Posterior vena cava (tissue), 2 donors: ENCODE data around the gene TMEM72. TPM values are rescaled to one million over a fixed set of nuclear protein-coding genes. Genes with fewer than 3 reads are reported as not detected.

Source experiments
- DNase-seq: peaks from one replicate; pipeline ENCODE4 v3.0.0-alpha.2; 2020; ENCODE audit warnings: low spot score
- intact Hi-C, 2 donors: fragments of 100-400 bp; cut with DNase I; formaldehyde crosslinking; loops; one replicate each; pipeline versions ENCODE4 v1.14.1 to v1.14.2; 2022 to 2023
- total RNA-seq, 2 donors: library from RNA; stranded (reverse); fragmentation: NEBNext Ultra II Directional; extraction: Animal tissue kit (Norgen Biotek cat#: 25700); gene quantifications; one replicate each; pipeline ENCODE4 v1.2.1, GENCODE V29; 2021
- donor health status: DM: yes; HTN: yes; CAD: no.
- donor health status: DM: yes; HTN: yes; CAD: no.

TMEM72 gene
- total RNA-seq, 2 donors from 2014 or later = not detected

DNA sequence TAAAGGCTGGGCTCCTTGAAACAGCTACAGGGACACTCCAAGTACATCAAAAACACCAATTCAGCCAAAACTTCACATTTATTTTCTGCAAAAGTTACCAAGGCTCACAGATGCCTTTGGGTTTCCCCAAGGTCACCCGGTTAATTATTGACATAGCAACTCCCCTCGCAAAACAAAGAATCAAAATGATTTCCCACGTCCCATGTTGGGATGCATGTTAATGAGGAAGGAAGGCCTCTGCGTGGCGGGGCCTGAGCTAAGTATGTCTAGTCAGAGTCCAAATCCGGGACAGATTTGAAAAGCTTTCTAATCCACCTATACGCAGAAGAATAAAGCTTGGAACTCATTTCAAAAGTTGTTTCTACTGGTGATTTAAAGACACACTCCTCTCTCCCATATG is 535 bp upstream of the TMEM72 start:
- DNase-seq = peak; percentile 6
- intact Hi-C loops = no loop called here

DNA sequence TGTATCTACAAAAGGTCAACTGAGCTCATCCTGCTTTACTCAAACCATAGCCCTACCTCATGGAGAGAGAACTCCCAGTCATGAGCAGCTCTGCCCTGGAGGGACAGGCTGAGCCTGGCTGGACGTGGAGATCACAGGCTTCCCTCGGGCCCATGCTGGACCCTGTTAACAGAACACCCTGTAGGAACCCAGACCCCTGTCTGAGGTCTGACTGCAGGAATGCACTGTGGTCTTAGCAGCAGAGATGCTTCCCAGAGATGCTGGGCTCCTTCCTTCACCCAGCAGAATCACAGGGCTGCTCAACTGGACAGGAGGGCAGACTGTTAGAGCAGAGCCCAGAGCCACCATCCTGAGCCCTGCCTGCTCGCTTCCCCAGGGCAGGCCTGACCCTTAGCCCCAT is 814 bp downstream of the TMEM72 start:
- intact Hi-C loops = no loop called here
- DNase-seq = peak; percentile 64

DNA sequence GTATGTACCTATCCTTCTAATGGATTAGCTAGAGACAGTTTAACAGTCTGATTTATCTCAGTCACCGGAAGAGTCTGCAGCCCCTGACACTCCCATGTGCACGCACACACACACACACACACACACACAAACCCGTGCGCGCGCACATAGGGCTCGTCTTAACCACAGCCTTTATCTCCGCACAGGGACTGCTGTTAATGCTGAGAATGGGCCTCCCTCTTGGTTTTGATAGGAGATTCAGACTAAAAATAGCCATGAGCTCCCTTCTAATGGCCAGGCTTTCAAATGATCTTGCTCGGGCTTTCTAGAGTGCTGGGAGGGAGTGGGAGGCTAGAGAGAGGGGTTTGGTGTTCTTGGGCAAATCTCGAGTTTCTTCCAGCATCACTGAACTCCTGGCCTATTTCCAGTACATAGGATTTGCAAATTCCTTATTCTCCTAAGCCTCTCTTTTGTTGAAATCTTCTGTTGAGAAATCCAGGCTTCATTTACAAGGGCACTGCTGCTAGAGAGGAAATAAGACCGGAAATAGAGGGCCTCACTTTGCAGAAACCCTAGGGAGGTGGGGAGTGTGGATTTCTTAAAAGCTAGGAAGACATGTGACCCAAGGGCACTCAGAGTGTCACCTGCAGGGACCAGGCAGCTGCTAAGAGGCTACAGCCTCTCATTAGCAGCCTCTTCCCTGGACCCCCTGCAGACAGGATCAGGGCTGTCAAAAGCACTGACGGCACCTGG is 2.4 kb downstream of the TMEM72 start:
- peak; percentile 81 for DNase-seq
- intact Hi-C loops = no loop called here

DNA sequence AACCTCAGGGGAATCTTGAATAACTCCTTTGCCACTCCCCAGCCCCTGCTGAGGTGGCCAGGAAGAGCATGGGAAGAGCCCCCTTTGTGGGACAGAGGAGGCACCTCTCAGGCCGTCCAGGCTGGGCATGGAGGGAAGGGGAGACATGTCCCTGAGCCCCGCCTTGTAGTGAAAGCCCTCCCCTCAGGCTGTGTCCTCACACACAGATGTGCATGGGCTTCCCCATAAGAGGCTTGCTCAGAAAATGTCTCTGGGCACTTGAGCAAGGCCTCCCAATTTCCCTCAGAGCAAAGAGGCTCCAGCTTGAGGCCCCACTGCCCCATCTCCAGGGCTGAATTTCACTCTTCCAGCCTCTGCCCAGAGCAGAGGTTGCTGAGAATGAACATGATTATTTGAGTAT is 3.8 kb downstream of the TMEM72 start:
- peak; percentile 35 for DNase-seq
- intact Hi-C loops = no loop called here

DNA sequence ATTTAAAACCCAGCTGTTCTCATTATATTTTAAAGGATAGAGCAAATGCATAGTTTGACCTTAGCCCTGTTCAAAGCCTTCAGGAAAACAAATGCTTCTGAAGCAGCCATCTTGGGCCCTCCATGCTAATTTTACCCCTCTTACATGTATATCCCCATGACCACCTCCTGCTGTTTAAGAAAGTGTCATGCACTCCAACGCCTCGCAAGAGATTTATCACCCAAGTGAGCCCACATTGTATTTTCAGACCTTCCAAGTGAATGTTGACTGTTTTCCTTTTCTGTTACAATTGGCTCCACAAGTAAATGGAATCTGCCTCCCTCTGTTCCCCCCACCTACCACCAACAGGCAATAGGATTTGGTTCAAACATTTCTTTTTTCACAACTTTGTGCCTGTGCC is 5.3 kb downstream of the TMEM72 start:
- DNase-seq = peak; percentile 3

DNA sequence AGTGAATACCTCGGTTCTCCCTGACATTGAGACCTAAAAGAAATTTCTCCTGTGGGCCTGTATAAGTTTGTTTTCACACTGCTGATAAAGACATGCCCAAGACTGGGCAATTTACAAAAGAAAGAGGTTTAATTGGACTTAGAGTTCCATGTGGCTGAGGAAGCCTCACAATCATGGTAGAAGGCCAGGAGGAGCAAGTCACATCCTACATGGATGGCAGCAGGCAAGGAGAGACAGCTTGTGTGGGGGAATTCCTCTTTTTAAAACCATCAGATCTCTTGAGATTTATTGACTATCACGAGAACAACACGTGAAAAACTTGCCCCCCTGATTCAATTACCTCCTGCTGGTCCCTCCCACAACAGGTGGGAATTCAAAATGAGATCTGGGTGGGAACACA is 6.7 kb downstream of the TMEM72 start:
- intact Hi-C loops = no loop called here
- DNase-seq = no peak

More for the DNA sequence above, 5.3 kb downstream of the TMEM72 start:
- intact Hi-C loops = no loop called here

DNA sequence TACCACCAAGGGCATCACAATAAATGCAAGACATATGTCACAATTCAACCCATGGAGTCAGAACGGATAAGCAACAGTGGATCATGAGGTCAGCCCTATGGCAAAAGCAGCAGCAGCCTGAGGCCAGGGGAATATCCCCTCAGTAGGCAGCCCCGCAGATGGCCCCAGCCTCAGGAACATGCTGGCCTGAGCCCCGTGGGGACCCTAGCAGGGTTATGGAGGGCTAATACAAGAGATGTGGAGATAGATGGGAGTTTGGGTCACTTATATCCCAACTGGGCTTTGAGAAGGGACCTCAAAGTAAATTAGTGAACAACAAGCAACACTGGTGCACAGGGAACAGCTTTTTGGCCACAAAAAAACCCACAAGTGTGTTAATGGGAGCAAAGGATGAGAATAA is 9.1 kb downstream of the TMEM72 start:
- peak; percentile 65 for DNase-seq
- intact Hi-C loops = no loop called here

DNA sequence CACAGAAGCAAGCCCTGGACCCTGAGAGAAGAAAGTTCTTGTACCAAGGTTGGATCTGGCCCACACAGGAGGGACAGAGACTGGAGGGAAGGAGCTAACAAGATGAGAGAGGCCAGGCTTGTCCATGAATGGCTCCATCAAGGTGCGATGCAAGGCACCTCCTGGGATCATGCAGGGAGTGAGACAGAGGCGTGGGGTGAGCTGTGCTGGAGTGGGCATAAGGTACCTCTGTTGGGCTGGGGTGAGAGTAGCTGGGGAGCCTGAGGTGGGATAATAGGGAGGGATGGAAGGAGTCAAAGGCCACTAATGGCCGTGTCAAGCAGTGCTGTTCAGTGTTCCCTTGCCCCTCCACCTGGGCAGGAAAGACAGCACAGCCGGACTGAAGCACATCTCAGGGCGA is 9.9 kb downstream of the TMEM72 start:
- intact Hi-C loops = no loop called here
- DNase-seq = no peak

DNA sequence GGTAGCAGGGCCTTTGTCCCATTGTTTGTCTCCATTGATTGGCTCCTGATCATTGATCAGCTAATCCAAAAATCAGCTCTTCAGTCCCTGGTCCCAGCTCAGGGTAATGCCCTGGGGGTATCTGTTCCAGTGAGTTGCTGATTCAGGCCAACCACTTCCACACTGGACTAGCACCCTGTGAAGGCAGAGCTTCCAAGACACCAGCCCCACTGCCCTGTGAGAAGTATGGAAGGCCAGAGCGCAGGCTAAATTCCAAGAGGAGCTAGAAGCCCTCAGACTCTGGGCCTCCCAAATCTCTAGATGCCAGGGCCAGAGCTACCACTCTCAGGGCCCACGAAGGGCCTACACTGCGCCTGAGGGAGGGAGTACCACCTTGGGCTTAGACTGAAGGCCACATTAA is 10.4 kb downstream of the TMEM72 start:
- intact Hi-C loops = no loop called here
- no peak for DNase-seq

DNA sequence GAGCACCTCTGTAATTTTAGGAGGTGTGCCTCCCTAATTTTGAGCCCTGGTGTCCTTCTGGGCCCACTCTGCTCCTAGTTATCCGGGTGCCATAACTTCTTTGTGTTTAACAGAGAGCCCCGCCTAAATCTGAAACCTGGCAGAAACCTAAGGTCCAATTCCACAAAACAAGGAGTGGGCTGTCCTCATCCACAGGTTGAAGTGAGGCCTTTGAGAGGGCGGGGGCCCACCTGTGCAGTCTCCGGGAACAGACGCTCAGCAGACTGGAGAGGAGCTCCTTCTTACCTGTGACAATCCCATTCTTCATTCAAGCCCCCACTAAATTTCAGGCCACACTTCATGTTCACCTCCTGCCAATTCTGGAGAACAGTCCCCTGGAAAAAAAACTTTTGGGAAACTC is 10.9 kb downstream of the TMEM72 start:
- no peak for DNase-seq
- intact Hi-C loops = loop anchor here in 1 of 2 donors (2.0 kb wide), 1 partner anchor 19 kb away; no protein-coding TSS in a partner anchor

DNA sequence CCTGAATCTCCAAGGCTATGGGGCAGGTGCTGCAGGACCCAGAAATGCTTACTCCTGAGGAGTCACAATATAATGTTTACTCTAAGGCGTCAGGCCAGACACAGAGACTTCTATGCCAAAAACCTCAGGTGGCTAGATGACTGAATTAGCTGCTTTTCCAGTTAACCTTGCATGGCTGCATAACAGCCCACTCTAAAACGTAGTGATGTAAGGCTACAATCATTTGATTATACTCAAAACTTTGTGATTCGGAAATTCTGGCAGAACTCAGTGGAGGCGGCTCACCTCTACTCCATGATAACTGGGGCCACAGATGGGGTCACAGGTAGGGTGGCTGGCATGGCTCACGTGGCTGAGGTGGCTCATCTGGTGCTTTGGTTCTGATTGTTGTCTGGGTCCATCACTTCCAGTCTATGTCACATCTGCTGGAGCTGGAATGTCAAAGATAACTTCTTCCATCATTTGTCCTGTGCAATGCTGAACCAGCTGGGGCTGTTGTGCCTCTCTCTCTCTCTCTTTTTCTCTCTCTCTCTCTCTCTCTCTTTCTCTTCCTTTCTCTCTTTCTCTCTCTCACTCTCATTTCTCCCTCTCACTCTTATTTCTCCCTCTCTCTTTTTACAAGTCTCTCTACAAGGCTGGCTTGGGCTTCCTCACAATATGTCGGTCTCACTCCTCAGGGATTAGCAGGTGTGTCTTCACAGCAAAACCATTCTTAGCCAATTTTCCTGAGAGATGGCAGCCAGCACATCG is 11.8 kb downstream of the TMEM72 start:
- intact Hi-C loops = loop anchor here in 1 of 2 donors (2.0 kb wide), 1 partner anchor 20 kb away; no protein-coding TSS in a partner anchor
- DNase-seq = no peak

DNA sequence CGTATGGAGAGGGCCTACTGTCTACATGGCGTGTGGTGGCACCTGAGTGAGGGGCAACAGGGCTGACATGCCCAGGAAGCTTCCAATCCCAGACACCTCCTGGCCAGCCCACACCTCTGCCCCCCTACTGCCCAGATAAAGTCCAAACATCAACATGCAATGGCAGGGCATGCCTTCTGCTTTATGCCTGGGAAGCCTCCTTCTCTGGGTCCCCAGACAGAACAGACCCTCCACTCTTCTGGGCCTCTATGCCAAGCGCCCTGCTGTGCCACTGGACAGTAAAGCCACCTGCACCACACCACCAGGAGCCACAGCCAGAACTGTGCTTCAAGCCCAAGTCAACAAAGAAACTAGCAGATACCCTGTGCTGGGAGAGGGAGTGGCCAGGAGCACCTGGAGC is 12.5 kb downstream of the TMEM72 start:
- DNase-seq = no peak
- intact Hi-C loops = loop anchor here in 1 of 2 donors (2.0 kb wide), 1 partner anchor 21 kb away; no protein-coding TSS in a partner anchor

DNA sequence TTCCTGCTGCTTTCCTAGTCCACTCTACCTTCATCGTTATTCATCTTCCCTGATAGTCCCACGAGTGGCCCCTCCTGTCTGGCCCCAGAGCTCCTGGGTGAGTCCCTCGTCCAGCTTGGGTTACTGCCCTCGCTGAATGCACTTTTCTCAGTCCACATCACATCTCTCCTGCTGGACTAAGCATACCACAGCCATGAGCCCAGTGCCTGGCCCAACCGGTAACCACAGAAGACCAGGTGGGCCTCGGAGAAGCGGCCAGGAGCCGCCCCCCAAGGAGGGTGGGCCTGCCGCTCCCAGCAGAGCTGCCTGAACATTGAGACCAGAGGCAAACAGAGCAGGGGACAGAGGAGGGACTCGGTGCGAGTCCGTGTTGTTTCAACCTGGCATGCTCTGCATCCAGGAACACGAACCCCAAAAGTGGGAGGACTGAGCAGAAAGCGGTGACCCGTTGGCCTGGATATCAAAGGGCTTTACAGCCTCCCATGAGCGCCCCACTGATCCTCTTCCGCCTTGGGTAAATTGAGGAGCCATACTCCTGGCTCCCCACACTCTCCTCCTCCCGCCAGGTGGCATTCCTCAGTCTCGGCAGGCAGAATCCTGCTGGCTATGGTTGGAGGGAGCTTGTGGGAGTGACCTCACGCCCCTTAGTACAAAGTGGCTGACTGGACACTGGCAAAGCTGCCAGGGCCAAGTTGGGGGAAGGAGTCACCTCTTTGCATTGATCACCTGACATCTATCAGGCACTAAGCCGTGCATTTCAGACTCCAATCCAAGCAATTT is 13.3 kb downstream of the TMEM72 start:
- intact Hi-C loops = no loop called here
- DNase-seq = no peak

DNA sequence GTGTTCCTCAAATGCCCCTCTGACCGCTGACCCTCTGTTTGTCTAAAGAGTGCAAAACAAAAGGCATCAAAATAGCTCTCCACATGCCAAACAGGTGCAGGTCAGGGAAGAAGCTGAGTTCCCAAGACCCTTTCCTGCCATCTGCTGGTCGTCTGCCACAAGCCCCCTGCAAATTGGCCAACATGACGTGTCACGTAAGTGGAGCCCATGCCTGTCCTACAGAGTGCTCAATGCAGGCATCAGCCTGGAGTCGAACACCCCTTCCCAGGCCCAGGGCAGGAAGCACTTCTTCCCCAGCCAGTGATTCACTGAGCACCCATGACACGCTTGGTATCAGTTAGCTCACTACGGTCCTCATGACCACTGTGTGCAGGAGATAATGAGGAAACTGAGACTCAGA is 14.1 kb downstream of the TMEM72 start:
- intact Hi-C loops = no loop called here
- no peak for DNase-seq

DNA sequence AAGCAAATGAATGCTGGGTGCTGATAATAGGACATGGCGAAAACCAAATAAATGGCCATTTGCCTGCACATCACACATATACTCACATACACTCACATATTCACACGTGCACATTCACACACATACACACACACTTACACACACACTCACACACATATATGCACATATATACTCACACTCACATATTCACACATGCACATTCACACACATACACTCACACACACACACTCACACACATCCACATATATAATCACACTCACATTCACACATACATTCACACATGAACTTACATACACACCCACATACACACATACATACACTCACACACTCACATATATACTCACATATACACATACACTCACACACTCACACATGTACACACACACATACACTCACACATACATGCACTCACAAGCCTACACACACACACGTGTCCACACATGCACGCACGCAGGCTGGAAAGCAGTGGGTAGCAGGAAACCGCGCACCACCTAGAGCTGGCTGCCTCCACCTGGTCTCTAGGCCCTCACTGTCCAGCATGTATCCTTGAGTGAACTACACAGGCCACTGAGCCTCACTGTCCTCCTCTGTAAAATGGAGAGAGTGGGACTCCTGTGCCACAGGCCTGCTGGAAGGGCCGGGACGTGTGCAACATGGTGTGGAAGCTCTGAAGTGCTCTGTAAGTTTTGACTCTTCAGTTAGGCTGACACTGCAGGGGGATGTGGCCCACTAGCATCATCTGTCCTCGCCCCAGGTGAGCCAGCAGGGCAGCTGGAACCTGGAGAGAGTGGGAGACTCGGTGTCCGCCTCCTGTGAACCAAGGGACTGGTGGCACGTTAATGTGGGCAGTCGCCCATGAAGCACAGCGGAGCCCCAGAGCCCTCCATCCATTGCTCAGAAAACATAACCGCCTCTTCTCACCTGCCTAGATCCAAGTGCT is 14.9 kb downstream of the TMEM72 start:
- no peak for DNase-seq

DNA sequence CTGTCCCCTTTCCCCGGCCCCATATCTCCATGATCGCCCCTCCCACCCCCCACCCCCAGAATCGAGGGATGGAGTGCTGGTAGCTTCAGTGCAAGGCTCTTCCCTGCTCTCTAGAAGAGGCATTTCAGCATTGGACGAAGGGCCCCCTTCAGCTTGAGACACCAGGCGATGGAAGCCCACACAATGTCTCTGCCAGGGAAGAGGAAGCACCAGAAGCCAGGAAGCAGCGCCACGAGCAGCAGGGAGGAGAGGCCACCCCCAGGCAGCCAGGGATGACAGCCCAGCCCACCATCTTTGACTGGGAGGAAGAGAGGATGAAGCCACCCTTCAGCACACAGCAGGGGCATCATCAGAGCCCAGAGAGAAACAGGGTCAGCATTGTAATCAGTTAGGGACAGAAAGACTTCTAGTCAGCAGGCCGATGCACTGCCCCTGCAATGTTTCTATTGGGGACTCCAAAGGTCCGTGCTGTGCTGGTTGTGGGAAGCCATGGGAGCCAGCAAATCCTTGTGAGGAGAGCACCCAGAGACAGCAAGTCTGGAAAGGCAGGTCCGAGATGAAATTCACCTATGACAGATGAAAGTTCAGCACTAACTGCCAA is 15.7 kb downstream of the TMEM72 start:
- DNase-seq = no peak
- intact Hi-C loops = no loop called here

More for the DNA sequence above, 14.9 kb downstream of the TMEM72 start:
- intact Hi-C loops = no loop called here

DNA sequence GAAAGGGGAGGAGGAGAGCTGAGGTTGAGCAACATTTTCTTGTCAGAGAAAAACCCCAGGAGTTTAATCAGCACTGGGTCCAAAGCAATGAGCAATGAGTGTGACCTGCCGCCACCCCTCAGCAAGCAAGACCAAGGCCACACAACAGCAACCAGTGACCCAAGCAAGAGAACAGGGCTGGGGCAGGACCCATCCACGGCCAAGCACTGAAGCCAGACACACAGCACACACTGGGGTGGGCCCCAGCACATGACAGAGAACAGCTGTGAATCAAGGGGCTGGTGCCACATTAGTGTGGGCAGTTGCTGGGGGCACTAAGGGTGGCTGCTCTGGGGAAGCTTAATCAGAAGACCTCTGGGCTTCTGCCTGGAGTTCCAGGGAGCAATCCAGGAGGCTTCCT is 16.2 kb downstream of the TMEM72 start:
- intact Hi-C loops = no loop called here
- DNase-seq = no peak

DNA sequence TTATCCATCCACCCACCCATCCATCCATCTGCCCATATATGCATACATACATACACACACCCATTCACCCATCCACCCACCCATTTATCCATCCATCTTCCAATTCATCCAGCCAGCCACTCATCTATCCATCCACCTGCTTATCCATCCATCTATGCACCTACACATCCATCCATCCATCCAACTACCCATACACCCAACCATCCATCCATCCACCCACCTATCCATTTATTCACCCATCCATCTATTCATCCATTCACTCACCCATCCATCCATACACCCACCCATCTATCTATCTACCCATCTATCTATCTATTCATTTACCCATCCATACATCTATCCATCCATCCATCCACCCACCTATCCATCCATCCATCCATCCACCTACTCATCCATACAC is 17.3 kb downstream of the TMEM72 start:
- intact Hi-C loops = no loop called here
- DNase-seq = no peak
